Measurements from ENCODE around the gene GNAI2.
"Not testable (repeated sequence)": the region's sequence is repeated elsewhere in the genome, so short reads cannot be mapped to it uniquely, and the experiment has no call there.

GNAI2 gene

DNA sequence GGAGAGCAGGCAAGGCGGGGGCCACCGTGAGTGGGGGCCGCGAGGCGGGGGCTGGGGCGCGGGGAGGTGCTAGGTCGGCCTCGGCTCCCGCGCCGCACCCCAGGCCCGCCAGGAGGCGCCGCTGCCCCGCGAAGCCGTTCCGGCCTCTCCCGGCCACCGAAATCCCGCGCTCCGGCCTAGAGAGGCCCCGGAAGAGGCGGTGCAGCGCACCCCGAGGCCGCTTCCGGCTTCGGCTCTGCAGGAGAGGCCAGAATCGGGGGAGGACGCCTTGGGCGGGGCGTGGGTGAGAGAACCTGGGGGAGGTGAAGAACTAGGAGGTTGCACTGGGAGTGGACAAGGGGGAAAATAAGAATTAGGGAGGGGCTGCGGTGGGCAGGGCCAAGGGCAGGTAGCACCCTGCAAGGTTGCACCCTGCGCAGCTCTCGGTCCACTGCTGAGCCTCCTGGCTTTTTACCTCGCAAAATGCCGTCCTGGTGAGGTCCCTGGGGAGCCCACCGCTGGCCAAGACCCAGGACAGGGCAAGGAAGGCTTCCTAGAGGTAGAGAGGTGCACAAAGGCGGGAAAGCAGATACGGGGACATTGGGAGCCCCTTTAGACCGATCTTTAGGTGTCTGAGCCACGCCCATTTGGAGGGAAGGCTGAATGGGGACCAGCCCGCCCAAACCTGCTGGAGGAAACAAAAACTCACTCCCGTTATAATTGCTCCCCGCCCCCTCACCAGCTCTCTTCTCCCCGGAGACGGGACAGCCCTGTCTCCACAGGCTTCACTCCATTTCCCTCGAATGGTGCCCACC lies 8.4 kb upstream of the GNAI2 start:
- peak; percentile 94 for DNase-seq

DNA sequence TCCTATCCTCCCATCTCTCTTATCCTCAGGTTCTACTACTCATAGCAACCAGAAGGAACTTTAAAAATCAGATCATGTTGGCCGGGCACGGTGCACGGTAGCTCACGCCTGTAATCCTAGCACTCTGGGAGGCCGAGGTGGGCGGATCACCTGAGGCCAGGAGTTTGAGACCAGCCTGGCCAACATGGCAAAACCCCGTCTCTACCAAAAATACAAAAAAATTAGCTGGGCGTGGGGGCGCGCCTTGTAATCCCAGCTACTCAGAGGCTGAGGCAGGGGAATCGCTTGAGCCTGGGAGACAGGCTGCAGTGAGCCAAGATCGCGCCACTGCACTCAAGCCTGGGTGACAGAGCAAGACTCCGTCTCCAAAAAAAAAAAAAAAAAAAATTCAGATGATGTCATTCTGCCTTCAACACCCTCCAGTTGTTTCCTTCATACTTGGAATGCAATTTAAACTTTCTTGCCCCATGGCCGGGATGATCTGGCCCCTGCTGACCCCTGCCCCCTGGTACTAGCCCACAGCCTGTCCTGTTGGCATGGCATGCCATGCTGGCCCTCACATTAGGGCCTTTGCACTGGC lies 7.7 kb upstream of the GNAI2 start:
- DNase-seq = not testable (repeated sequence)

GRCh38 chr3:50229490-50229889 lies 6.5 kb upstream of the GNAI2 start:
- no peak for DNase-seq

DNA sequence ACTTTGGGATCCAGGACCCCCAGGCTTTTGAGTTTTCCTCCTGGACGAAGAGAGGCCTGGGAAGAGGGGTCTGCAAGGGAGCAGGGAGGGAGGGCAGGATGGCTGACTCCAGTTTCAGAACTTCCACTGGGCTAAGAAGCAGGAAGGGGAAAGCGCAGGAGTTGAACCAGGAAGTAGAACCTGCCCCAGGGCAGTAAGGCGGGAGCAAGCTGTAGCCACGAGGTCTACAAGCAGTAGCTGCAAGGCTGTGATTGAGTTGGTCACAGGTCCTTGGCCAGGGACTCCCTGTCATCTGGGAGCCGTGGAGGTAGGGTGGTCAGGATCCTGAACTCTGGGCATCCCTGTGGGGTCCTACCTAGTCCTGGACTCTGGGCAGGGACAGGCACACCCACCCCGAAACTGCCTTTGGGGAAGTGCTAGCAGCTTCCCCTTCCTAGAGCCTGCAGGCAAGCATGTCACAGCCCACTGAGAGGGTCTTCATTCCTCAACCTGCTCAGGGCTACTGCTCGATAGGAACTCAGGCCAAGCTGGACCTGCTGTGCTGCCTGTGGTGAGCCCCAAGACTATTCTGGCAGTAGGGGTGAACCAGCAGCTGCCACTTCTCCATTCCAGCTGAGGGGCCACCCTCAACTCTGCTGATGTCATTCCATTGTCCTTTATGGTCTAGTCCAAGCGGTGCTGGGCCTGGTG lies 5.8 kb upstream of the GNAI2 start:
- DNase-seq = no peak

GRCh38 chr3:50230794-50231125 lies 5.2 kb upstream of the GNAI2 start:
- DNase-seq = no peak

DNA sequence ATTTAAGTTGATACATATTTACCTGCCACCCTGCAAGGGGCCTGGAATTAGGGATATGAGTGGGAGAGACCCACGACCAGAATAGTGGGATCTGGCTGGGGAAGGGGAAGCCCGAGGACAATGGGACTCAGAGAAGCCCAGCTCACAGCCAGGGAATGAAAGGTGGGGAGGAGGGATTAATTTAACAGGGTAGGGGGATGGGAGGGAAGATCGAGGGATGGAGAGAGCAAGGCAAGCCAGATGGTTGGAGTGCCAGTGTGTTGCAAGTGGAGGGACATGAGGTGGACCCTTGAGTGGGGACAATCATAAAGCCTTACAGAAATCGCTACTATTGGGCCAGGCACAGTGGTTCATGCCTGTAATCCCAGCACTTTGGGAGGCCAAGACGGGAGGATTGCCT lies 4.4 kb upstream of the GNAI2 start:
- DNase-seq = no peak

GRCh38 chr3:50232303-50232702 lies 3.7 kb upstream of the GNAI2 start:
- DNase-seq = no peak

DNA sequence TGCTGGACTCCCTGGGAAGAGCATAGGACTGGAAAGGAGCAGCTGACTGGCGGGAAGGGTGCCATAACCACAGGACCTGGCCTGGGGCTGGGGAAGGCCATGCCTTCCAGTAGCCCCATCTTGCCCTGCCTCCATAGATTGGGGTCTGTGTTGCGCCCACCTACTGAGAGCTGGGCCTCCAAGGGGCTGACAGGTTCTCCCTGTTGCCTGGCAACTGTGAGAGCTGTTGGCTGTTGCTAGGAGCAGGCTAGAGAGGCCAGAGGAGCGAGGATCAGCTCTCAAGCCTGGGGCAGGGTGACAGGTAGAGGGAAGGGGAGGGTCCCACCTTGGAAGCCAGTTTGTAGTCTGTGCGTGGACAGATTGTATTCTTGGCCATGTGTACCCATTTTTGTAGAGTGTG lies 2.8 kb upstream of the GNAI2 start:
- no peak for DNase-seq

GRCh38 chr3:50236484-50237132 lies 604 bp downstream of the GNAI2 start:
- DNase-seq = no peak

DNA sequence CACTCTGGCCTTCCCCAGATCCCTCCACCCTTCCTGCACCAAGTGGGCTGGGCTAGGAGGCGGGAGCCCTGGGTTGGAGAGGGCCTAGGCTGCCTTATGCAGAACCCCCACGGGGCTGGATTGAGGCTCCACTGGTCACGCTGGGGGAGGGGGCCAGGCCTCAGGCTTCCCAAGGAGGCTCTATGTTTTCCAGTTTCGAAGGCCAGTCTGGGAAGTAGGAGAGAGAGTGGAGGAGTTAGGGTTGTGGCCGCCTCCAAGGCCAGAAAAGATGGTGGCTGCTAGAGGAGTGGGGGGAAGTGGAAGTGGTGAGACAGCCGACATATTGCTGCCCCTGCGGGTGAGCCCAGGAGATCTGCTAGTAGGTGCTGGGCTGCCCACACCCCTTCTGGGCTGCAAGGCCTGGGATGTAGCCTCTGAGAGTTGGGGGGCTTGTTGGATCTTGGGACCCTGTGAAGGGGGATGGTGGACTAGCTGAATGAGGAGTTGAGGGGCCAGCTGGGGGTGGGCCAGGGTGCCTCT lies 1.2 kb downstream of the GNAI2 start:
- peak; percentile 55 for DNase-seq

DNA sequence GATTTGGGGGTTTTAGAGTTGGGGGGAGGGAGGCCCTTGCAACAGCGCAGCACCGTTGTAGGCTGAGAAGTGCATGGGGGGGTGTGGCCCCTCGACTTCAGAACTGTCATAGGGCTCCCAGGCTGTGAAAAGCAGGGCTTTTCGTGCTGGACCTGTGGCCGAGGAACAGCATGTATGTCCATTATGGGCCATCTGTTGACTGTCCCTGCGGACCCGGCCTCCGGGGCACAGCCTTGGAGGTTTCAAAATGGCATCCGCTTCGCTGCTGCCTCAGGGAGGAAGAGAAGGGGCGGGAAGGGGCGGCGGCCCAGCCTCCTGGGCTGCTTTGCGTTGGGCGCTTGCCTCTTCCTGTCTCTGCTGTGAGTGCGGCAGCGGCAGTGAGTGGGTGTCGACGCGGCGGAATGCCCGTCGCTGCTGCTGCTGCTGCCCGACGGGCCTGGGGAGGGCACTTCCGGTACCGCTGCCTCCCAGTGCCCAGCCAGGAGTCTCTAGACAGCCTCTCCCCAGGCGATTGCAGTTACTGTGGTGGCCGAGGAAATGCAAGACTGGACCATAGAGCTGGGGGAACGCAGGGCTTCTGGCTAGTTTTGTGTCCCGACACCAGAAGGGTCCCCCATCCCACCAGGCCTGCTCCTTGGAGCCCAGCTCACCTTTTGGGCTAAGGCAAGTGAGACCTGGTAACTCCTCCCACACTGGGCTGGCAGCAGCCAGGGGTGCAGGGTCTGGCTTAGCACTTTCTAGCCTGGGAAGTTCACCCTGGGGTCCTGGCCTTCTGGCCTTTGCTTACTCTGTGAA lies 1.9 kb downstream of the GNAI2 start:
- peak; percentile 91 for DNase-seq

- DNase-seq = peak; percentile 42
Observed at GRCh38 chr3:50238549-50239026, 2.6 kb downstream of the GNAI2 start.

DNA sequence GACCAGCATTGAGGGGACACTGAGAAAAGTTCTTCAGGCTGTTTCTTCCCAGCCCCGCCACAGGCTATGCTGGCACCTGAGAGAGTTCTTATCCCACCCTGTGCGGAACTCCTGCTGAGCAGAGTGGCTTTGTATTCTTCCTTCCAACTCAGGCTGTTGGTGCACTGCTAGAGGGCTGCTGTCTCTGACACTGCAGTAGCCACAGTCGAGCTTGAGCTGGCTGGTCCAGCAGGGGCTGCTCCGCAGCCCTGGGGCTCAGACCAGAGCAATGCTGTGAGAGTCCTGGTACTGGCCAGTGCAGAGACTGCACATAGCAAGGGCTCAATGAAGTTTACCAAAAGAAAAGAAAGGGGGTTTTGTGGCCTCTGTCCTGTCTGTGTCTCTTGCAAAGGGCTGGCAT lies 3.6 kb downstream of the GNAI2 start:
- no peak for DNase-seq

GRCh38 chr3:50241163-50241562 lies 5.2 kb downstream of the GNAI2 start:
- no peak for DNase-seq

DNA sequence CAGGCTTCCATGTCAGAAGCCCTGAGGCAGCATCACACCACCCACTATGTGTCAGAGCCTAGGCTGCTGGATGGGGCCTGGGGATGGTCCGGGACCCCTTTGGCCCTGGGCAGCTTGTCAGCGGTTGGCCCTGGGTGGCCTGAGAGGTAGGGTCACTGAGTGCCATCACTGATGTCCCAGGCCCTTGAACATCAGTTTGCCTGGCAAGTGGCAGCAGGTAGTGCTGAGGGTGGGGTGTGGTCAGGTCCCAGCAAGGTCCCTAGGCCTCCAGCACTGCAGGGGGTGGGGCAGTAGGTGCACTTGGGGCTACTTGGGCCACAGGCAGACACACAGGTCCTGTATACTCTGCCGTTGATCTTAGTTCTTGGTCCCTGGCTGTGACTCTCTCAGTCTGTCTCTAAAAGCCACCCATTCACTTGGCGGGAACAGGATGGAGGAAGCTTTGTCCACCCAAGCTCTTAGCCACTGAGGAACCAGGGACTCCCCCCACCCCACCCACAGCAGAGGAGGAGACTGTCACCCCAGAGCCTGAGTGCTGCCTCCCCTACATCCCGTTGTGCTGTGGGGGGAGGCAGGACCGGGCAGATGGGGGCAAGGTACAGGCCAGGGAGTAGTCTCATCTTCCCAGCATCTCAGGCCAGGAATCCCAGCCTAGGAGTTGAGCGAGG lies 5.8 kb downstream of the GNAI2 start:
- DNase-seq = no peak

DNA sequence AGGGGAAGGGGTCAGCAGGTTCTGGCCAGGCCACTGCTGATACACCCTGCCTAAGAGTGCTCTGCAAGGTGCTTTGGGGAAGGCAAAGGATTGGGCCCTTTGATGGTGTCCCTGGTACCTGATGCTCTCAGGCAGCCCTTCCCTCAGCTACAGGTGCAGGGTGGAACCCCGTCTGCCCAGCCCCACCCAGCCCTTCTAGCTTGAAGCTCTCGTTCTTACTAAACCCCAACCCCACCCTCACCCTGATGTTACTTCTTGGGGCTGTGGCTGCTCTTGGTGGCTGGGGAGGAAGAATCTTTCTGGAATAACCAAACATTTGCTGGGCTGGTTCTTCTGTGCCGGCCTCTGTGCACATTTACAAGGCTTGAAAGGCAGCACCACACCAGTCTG lies 6.4 kb downstream of the GNAI2 start:
- DNase-seq = peak; percentile 31

GRCh38 chr3:50242851-50243542 lies 7.0 kb downstream of the GNAI2 start:
- DNase-seq = peak; percentile 39

DNA sequence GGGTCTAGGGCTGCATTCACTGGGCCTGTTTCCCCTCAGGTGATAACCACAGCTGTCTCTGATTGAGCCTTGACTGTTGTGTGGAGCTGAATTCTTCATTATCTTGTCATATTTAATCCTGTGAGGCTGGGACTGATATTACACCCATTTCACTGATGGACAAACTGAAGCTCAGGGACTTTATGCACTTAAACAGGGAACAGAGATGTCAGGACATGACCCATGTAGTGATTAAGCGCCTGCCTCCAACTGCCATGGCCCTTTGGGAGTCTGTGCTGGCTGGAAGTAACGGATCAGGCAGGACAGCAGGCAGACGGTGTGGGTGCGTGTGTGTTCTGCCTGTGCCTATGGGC lies 7.5 kb downstream of the GNAI2 start:
- DNase-seq = no peak

DNA sequence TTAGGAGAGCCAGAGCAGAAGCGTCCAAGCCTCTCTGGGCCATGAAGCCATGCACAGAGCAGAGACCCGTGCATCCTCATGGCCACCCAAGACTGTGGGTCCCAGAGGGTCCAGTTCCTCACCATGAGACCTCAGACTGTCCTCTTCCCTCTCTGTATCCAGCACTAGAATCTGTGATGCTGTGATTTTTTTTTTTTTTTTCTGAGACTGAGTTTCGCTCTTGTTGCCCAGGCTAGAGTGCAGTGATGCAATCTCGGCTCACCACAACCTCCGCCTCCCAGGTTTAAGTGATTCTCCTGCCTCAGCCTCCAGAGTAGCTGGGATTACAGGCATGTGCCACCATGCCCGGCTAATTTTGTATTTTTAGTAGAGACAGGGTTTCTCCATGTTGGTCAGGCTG lies 8.8 kb downstream of the GNAI2 start:
- DNase-seq = not testable (repeated sequence)

DNA sequence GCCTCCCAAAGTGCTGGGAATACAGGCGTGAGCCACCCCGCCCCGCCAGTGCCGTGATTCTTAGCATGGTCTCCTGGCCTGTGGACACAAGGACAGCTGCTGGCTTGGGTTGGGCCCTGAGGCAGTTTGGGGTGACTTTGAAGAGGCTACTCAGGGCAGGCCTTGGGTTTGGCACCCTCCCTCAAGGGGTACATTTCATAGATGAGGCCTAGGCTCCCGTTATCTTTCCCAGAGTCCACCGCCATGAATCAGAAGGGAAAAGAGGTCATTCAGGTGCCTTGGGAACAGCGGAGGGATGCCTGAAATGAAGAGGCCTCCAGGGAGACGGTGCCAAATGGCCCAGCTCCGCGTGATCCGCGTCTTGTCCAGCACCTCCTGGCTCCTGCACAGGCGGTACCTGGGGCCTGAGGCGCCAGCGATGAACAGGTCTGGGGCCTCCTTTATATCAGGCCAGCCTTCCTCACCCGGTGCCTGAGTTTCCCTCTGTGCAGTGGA lies 9.3 kb downstream of the GNAI2 start:
- DNase-seq = no peak

DNA sequence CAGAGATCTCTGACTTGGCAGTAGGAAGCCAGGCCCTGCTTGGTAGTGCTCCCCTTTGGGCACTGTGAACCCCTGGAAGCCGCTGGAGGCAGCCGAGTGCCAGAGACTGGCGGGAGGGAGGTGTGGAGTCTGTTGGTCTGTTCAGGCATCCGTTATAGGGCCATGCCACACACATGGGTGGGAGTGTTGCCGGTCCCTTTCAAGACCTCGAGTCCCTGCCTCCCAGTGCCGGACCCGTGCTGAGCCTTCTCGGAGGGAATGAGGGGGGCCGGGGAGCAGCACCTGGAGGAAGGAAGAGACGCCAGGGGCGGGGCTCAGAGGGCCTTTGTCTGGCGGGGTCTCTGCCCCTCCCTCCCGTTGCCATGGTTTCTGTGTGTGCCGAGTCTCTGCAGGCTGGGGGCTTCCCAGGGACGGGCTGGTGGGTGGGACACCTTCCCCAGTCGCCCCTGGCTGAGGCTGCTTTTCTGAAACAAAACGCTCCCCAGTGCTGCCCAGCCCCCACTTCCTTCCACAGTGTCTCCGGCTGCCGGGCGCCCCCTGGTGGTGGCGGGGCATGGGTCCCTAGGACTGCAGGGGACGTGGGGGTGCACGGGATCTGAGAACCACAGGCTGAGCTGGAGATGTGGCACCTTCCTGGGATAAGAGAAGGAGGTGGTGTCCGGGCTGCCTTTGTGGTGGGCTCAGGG lies 10.0 kb downstream of the GNAI2 start:
- DNase-seq = peak; percentile 98

Measured in CD4-positive, alpha-beta T cell treated with Interleukin-17A for 4 hours (primary cell).